Vagina (tissue), 2 donors: ENCODE results near the gene MAD1L1.

Source experiments
- POLR2A ChIP-seq, 2 donors: fragments of 450-650 bp; IDR thresholded peaks; one replicate each; pipeline ENCODE4 v1.6.1; 2017; ENCODE audit warnings: antibody characterized with exemption in 2 of 2, mild to moderate bottlenecking in 2 of 2, moderate library complexity in 2 of 2
- POLR2AphosphoS5 ChIP-seq, 2 donors: sonication (generic); formaldehyde crosslinking; IDR thresholded peaks; one replicate each; pipeline ENCODE4 v1.9.0; 2017; ENCODE audit warnings: antibody characterized with exemption in 2 of 2, mild to moderate bottlenecking in 2 of 2, low read depth in 1 of 2; ENCODE audit not compliant: insufficient read depth in 1 of 2
- TF ChIP-seq, protein P1 (sequence below), 3 experiments: fragments of 450-650 bp in 2 of 3; fragments of 200-600 bp in 1 of 3; sonication (generic) in 1 of 3; IDR thresholded peaks; one replicate each; pipeline ENCODE4 v1.5.1; 2017 to 2019; ENCODE audit warnings: antibody characterized with exemption in 3 of 3, mild to moderate bottlenecking in 2 of 3, moderate library complexity in 2 of 3

DNA sequence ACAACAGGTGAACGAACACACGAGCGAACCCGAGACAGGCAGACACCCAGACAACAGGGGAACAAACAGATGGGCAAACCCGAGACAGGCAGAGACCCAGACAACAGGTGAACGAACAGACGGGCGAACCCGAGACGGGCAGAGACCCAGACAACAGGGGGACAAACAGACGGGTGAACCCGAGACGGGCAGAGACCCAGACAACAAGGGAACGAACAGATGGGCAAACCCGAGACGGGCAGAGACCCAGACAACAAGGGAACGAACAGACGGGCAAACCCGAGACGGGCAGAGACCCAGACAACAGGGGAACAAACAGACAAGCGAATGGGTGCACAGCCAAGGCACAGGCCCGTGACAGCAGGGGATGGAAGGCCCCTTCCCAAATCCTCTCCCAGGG is 298.0 kb downstream of the MAD1L1 start:
- TF ChIP-seq, protein P1, sequence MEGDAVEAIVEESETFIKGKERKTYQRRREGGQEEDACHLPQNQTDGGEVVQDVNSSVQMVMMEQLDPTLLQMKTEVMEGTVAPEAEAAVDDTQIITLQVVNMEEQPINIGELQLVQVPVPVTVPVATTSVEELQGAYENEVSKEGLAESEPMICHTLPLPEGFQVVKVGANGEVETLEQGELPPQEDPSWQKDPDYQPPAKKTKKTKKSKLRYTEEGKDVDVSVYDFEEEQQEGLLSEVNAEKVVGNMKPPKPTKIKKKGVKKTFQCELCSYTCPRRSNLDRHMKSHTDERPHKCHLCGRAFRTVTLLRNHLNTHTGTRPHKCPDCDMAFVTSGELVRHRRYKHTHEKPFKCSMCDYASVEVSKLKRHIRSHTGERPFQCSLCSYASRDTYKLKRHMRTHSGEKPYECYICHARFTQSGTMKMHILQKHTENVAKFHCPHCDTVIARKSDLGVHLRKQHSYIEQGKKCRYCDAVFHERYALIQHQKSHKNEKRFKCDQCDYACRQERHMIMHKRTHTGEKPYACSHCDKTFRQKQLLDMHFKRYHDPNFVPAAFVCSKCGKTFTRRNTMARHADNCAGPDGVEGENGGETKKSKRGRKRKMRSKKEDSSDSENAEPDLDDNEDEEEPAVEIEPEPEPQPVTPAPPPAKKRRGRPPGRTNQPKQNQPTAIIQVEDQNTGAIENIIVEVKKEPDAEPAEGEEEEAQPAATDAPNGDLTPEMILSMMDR (IDR thresholded peaks at IDR 0.05) = no peak
- no peak for TF ChIP-seq POLR2AphosphoS5 (IDR thresholded peaks at IDR 0.05; ENCODE audit: insufficient read depth in 1 of 2, low read depth in 1 of 2)
- TF ChIP-seq POLR2A (IDR thresholded peaks at IDR 0.05) = no peak
